HG03196 (cell line): Measurements from ENCODE around the gene GNG2.

Source experiments
- ATAC-seq: cut with Tn5 transposase; IDR thresholded peaks from one replicate; pipeline ENCODE4 v1.9.1; 2021; ENCODE audit not compliant: unreplicated experiment

The GNG2 gene

DNA sequence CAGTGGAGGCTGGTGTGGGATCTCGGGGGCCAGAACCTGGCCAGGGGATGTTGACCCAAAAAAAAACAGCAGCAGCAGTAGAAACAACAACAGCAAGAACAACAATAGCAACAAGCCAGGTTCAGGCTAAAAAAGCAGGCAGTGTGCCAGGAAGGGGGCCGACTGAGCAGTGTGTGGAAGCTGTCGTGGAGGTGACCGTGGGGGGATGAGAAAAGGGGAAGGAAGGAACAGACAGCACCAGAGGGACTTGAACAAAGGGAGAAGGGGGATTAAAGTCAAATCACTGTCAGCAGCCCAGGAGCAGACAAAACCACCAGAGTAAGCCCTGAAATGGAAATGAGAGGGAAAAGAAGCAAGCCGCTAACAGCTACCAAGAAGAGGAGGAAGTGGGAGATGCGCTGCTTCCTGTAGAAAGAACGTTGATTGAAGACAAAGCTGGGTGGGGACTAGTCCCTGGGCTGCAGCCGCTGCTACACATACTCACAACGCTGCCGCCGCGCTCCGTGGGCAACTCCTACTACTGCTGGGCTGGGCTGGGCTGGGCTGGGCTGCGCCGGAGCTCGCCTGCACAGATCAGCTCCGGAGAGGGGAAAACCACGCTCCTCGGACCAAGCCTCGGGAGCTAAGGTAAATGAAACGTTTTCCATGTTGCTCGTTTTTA lies at the start of gene GNG2:
Gene GNG2 (plus strand): TSS at position 449 of the 661 bp plus-strand sequence. CDS start 90,067 bp downstream, outside the sequence.
- ATAC-seq: peak; percentile 76

DNA sequence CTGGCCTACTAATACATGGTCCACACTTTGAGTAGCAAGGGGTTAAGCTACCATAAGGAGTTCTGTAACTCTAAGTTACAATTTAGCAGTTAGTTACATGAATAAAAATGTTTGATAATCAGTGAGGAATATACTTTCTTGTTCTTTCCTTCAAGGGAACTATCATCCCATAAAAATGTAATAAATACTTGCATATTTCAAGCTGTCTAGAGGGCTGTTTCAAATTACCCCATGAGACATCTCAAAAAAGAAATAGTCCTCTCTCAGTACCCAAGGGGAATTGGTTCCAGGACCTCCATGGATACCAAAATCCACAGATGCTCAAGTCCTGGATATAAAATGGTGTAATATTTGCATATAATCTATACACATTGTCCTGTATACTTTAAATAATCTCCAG lies 48.7 kb upstream of the GNG2 start:
- no peak for ATAC-seq

DNA sequence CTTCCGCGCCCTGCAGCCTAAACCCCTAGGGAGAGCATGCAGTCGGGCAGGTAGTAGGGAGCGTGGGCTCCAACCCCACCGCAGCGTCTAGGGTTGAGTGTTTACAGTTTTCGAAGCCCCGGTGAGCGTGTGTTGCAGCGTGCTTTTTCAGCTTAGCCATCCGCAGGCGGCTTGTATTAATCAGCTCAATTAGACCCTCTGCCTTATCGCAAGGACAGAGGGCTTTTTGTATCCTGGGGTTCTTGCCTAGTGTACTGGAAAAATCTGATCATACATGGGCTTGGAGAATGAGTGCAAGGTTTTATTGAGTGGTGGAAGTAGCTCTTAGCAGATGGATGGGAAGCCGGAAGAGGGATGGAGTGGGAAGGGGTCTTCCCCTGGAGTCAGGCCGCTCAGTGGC lies 44.4 kb upstream of the GNG2 start:
- ATAC-seq: no peak

DNA sequence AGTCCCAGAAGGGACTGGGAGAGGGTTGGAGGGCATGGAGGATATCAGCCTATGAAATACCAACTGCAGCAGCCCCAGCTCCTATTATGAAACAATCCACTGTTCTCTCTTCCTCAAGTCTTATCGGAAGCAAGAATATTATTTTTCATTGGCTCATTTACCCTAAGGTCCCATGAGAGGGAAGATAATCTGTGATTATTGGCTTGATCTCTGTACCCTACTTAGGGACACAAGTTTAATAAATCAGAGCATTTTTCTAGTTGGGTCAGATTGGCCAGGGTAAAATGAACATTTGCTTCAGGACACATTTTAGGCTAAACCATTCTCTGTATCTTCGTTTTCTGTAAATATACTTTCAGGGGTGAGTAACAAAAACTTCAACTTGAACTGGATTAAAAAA lies 43.1 kb upstream of the GNG2 start:
- ATAC-seq: no peak

DNA sequence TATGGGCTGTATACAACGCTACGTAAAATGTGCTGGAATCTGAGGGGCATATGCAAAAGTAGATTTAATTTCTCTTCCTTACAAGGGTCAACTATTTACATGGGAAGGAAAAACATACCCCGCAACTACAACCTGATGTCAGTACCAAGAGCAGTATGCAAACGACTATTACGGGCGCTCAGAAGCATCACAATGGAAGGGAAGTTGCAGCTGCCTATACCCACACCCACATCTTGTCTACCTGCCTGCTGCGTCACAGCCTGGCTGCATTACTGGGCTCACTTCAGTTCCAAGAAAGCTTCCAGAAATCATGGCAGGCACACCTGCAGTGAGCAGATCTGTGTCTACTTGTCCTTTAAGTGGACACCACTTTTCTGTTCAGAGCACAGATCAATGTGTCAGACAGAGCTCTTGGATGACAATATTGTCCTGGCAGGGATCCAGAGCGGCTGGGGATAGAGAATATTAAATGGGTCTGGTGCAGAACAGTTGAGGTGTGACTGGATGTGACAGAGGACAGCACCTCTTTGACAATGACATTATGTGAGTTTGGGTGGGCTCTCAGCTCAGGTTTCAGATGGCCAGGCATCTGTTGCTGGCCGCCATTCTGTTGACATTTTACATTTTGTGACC lies 41.5 kb upstream of the GNG2 start:
- no peak for ATAC-seq

DNA sequence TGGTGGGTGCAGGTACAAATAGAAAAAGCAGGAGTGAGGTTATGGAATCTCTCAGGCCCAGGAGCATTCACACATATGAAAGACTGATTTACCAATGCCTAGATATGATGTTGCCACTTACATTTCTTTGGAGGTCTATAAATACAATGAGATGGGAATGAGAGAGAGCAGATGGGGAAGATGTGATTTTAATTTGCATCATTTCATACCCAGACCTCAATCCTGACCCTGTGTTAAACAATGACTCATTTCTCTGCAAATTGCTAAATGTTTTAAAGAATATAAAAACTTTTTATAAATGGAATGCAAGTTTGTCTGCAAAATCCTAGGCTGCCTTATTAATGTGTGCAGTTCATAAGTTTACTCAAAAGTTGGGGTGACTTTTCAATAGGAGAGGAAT lies 38.6 kb upstream of the GNG2 start:
- ATAC-seq: no peak

DNA sequence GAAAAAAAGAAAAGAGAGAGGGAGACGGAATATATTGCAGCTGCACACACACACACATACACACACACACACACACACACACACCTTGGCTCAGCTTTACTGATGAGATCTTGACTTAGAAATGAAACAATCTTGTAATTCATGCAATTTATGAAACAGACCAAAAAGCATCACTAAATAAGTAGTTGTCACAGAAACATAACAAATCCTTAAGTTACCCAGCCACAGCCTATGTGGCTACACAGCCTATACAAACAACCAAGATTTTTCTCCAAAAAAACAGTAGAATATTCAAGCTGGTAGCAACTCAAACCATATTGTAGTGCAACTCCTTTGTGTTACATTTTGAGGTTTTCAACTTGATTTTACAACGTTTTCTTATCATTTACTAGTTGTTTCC lies 37.9 kb upstream of the GNG2 start:
- no peak for ATAC-seq

DNA sequence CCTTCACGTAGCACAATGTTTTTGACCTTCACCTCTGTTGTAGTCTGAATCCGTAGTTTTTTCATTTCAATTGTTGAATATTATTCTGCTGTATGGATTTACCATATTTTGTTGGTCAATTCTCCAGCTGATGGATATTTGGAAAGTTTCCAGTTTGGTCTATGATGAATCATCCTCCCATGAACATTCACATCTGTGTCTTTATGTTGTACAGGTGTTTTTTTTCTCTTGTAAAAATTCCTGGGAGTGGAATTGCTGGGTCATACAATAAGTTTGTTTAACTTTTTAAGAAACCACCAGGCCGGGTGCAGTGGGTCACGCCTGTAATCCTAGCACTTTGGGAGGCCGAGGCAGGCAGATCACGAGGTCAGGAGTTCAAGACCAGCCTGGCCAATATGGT lies 36.7 kb upstream of the GNG2 start:
- ATAC-seq: no peak

DNA sequence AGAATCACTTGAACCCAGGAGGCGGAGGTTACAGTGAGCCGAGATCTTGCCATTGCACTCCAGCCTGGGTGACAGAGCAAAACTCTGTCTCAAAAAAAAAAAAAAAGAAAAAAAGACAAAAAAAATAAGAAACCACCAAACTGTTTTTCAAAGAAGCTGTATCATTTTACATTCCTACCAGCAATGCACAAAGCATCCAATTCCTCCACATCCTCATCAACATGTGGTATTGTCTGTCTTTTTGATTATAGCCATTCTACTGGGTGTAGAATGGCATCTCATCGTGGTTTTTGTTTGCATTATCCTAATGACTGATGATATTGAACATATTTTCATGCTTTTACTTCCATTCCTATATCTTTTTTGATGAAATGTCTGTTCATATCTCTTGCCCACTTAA lies 36.2 kb upstream of the GNG2 start:
- ATAC-seq: no peak

DNA sequence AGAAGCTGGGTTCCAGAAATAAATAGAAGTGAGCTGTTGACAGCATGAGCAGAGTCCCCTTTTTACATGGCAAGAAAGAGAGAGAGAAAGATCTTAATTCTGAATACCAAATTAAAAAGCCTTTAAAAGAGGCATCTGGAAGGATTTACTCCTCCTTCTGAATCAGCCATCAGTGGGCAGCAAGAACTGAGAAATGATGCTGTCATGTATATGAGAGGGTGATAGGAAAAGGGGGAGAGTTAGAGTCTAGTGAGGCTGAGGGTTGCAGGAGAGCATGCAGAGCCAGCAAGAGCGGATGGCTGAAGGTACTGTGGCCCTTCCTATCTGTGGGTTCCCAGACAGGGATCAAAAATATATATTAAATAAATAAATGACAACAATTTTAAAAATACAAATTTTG lies 34.5 kb upstream of the GNG2 start:
- no peak for ATAC-seq

DNA sequence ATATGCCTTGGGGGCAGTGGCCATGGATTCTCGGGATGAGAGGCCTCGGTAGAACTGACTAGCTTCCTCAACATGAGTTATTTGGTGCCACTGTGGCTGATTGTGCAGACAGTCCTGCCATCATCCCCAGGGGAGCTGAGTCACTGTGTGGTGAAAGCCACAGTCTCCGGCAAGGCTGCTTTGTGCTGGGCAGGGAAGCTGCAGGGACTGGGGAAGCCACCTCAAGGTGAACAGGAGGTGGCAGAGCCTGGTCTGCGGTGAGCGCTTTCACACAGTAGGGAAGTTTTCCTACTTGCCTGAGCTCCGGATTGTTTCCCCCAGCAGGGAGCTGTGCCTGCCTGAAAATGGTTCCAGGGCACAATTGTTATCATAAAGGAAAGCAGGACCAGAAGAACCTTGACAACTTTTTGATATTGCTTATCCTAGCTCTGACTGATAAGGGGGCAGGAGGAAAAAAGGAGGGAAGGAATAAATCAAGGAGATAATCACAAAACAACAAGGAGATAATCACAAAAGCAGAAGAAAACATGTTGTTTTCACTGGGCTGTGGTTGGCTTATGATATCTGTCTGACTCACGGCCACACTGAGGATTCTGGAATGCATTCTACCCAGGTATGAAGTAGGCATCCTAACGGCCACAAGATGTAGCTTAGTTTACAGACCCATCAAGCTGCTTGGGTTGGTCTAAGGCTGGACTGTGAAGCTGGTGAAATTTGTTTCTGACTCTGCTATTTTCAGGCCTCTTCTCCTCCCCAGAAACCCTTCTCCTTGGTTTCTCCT lies 32.2 kb upstream of the GNG2 start:
- ATAC-seq: peak; percentile 98

DNA sequence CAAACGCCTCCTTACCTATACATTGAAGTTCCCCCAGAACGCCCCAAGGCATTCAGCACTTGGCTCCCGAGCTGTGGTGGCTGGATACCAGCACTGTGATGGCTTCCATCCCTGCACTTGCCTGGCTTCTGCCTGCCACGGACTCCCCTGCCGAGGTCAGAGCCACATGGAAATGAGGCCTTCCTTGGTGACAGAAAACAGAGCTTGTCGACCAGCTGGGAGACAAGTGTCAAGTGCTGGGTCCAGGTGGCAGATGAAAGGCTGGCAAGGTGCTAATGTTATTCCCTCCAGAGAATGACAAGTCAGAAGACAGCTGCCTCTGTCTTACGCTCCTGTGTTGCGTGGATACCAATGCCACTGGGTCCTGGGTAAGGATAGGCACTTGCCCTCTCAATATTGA lies 26.2 kb upstream of the GNG2 start:
- ATAC-seq: no peak

DNA sequence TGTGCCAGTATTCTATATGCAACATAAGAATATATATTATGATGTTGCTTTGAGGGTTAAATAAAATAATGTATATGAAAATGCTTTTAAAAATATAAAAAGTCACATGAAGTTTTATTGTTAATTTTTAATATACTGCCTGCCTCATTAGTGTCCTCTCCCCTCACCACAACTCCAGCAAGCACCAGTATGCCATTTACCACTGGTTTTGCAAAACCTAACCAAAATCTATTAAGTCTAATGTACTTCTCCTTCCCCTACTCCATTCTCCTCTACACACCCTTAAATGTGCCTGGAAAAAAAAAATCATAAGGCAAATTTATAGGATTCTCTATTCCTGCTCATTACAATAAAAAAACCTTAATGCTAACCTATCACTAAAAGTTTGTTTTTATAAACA lies 24.0 kb upstream of the GNG2 start:
- peak; percentile 54 for ATAC-seq

DNA sequence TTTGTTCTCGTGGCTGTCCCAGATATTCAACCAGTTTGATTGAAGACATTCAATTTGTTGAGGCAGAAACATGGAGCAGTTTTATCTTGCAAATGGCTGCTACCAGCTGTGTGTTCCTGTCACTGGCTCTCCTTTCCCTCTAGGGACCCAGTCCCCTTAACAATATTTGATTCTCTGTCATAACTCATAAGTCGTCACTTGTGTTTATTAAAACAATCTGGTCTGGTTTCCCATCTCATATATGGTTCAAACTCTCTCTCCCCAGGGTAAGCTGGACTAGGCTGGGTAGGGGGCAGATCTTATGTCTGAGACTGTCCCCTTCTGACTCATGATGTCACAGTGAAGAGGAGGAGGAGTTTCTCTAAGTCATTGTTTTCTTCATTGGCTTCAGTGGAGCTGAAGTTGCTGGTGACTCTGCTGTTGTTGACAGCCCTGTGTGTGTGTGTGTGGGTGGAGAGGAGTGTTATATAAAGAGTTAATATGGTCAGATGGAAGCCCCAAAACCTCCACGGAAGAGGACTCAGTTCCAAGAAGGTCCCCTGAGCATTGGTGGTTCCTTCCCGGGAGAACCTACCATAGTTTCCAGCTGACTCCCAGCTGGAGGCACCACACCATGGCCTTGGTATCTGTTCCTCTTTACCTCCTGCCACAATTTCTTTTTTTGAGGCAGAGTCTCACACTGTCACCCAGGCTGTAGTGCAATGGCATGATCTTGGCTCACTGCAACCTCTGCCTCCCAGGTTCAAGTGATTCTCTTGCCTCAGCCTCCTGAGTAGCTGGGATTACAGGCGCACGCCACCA lies 16.1 kb upstream of the GNG2 start:
- ATAC-seq: no peak

DNA sequence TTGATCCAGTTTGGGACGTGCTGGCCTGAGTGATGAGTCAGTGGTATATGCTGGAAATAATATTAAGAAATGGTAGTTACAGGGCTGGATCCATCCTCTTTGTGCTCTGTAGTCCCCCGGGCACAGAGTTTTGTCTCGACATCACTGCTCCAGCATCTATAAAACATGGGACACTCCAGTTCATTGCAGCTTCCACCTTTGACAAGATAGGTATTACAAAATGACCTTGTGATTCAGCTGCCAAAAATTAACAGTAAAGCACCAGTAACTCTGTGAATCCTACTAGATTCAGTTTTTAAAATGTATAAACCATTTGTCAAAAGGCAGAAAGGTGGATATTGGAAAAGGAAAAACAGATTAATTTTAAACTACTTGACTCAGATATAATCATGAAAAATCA lies 14.6 kb upstream of the GNG2 start:
- no peak for ATAC-seq

DNA sequence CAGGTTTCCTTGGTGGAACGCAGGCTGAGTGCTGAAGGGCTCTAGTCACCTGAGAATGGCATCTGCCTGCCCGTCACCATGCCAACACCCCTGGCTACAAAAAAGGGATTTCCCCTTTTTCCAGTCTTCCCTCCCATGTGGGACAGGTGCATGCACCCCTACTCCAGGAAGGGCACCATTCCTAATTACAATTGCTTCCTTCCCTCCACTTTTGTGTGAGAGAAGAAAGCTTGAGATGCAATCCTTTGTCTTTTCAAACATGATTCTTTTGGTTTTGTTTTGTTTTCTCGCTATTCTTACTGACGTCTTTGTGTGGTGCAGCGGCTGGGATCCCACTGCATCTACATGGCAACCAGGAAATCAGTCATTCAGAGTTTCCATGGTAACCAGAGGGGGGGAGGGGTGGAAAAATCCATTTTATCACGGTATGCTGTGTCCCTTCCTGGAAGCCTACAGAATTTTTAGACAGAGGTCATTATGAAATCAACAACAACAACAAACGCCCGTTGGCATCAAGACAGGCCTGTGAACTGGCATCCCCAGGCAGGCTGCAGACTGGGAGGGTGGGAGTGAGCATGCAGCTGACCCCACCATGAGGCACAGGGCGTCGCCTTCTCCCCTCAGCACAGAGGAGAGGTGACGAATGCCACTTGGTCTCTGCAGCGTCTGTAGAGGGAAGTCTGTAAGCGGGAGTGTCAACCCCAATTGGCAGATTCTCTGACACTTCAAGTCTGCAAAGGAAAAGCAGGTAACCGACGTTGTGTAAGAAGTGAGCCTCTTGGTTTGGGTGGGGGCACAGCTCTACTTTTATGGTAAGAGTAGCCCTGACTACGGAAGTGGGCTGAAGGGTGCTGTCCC lies 13.6 kb upstream of the GNG2 start:
- ATAC-seq: peak; percentile 85

DNA sequence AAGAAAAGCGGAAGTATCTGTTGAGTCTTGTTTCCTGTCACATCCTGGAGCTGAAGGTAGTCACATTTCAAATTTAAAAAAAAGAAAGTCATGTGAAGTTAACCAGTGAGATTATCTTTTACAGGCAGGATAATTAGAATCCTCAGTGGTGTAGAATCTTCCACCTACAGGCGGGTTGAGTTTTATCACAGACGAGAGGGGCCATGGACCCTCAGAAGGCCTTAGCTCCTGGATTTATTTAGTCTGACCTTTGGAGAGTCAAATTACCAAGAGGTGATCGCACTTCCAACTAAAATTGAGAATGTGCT lies 13.0 kb upstream of the GNG2 start:
- no peak for ATAC-seq

DNA sequence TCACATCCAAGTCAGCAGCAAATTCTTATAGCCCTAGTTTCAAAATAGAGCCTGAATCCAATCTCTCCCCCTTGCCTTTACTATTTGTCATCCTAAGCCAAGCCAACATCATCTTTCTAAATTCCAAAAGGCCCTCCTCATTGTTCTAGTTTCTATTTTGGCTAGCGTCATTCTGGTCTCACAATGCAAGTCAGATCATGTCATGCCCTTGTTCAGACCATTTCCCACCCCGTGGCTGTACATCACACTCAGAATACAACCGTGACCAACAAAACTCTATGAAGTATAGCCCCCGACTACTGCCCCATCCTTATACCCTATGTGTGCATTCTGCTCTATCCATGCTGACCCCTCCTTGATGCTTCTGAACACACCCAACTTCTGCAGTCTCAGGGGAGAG lies 12.3 kb upstream of the GNG2 start:
- ATAC-seq: no peak

DNA sequence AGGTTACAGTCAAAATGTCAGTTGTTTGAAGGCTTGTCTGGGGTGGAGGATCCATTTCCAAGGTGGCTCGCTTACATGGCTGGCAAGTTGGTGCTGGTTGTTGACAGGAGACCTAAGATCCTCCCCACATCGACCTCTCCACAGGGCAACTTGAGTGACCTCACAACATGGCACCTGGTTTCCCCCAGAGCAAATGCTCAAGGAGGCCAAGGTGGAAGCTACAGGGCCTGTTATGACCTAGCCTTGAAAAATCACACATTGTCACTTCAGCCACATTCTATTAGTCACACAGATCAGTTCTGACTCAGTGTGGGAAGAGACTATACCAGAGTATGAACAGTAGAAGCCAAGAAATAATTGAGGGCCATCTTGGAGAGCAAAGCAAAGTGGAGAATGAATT lies 11.3 kb upstream of the GNG2 start:
- ATAC-seq: no peak

DNA sequence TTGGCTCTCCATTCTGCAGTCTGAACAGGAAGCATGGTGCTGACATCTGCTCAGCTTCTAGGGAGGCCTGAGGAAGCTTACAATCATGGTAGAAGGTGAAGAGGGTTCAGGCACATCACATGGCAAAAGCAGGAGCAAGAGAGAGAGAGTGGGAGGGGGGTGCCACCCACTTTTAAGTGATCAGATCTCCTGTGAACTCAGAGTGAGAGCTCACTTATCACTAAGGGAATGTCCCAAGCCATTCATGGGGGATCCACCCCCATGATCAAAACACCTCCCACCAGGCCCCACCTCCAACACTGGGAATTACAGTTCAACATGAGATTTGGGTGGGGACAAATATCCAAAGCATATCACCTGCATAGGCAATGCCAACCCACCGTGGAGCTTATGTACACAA lies 9.8 kb upstream of the GNG2 start:
- ATAC-seq: no peak

DNA sequence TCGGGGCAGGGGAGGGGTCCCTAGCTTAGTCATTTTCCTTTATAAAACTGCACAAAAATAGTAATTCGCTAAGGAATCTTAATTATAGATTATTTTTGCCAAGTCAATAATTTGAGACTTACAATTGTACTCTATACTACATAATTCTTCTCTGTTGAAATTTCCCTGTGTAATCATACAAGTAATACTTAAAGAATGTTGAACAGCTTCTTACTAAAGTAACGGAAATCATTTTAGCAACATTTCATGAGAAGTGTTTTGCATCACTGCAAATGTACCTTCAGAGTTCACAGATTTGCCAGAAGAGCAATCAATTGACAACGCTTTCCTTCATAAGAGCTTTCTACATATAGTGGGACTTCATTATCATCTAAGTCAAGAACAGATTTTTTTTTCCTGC lies 7.9 kb upstream of the GNG2 start:
- no peak for ATAC-seq
